H1 (cell line): ENCODE measurements around the gene C12orf76. TPM values are rescaled to one million over a fixed set of nuclear protein-coding genes. Genes with fewer than 3 reads are reported as not detected.
"Not testable (repeated sequence)": the region's sequence is repeated elsewhere in the genome, so short reads cannot be mapped to it uniquely, and the experiment has no call there.

ENCODE experiments used
- CTCF ChIA-PET: fragments of 300-600 bp; sonication (Branson Sonifier 250); formaldehyde crosslinking; loops from one replicate; lab custom pipeline; 2021; ENCODE audit not compliant: partially characterized antibody; lab: Charles Lee
- POLR2A ChIA-PET: fragments of 300-600 bp; sonication (Branson Sonifier 250); formaldehyde crosslinking; loops from one replicate; lab custom pipeline; 2021; ENCODE audit warnings: inconsistent platforms; ENCODE audit not compliant: partially characterized antibody; lab: Charles Lee
- DNase-seq, 2 experiments: peaks; one replicate each; pipeline versions ENCODE4 v3.0.0 to v3.0.0-alpha.2; 2010 to 2022; ENCODE audit warnings: low spot score in 2 of 2, low read depth in 1 of 2, mixed read lengths in 1 of 2
- FAIRE-seq: peaks from 2 replicates; lab custom pipeline; 2011; peaks lifted over from hg19 to GRCh38; lab: Jason Lieb, UNC
- H2AFZ ChIP-seq: 2 replicates; pipeline ENCODE4 v1.8.1; 2012; ENCODE audit warnings: low read length, inconsistent platforms
- H2AK5ac ChIP-seq: 2 replicates; pipeline ENCODE4 v1.6.1; 2013; ENCODE audit warnings: low read depth, low read length
- H2BK120ac ChIP-seq: replicated peaks from 2 replicates; pipeline ENCODE3; 2013; ENCODE audit warnings: low read depth, low read length, inconsistent platforms
- H2BK12ac ChIP-seq: 2 replicates; pipeline ENCODE4 v1.6.1; 2013; ENCODE audit warnings: low read depth, low read length
- H2BK15ac ChIP-seq: 2 replicates; pipeline ENCODE4 v1.6.1; 2013; ENCODE audit warnings: low read length
- H2BK20ac ChIP-seq: 2 replicates; pipeline ENCODE4 v1.6.1; 2013; ENCODE audit warnings: low read length
- H2BK5ac ChIP-seq: 2 replicates; pipeline ENCODE4 v1.6.1; 2013; ENCODE audit warnings: low read depth, low read length
- H3K14ac ChIP-seq: 2 replicates; pipeline ENCODE4 v1.6.1; 2013; ENCODE audit warnings: inconsistent platforms; ENCODE audit not compliant: insufficient read length
- H3K18ac ChIP-seq: 2 replicates; pipeline ENCODE4 v1.6.1; 2013; ENCODE audit warnings: low read length; ENCODE audit errors: extremely low read depth
- H3K23ac ChIP-seq: 2 replicates; pipeline ENCODE4 v1.6.1; 2013; ENCODE audit warnings: inconsistent platforms; ENCODE audit not compliant: insufficient read length
- H3K23me2 ChIP-seq: 2 replicates; pipeline ENCODE4 v1.6.1; 2013; ENCODE audit warnings: low read depth, low read length
- H3K27ac ChIP-seq: 2 replicates; pipeline ENCODE4 v1.6.1; 2011; ENCODE audit warnings: low read depth, low read length, inconsistent platforms
- H3K27me3 ChIP-seq, 4 experiments: replicated peaks in 1 of 4; 1 replicate in 1 of 4; 2 replicates in 3 of 4; pipeline versions ENCODE4 v1.6.1 to v1.8.1; 2011 to 2013; ENCODE audit warnings: low read length in 3 of 4, mild to moderate bottlenecking in 3 of 4, inconsistent platforms in 2 of 4, mixed read lengths in 2 of 4, moderate library complexity in 1 of 4; ENCODE audit not compliant: control insufficient read depth in 3 of 4, insufficient read depth in 3 of 4; ENCODE audit errors: extremely low read depth in 1 of 4
- H3K36me3 ChIP-seq, 4 experiments: 2 replicates each; pipeline versions ENCODE4 v1.6.1 to v1.8.1; 2011 to 2013; ENCODE audit warnings: mild to moderate bottlenecking in 4 of 4, low read length in 3 of 4, moderate library complexity in 2 of 4, control low read depth in 1 of 4, inconsistent platforms in 1 of 4; ENCODE audit not compliant: insufficient read depth in 4 of 4, control insufficient read depth in 2 of 4
- H3K4ac ChIP-seq: replicated peaks from 2 replicates; pipeline ENCODE3; 2013; ENCODE audit warnings: low read length, low read depth, mixed read lengths, inconsistent platforms; ENCODE audit not compliant: insufficient read length
- H3K4me1 ChIP-seq, 4 experiments: replicated peaks in 1 of 4; 1 replicate in 1 of 4; 2 replicates in 3 of 4; pipeline versions ENCODE4 v1.6.1 to v1.8.1; 2011 to 2013; ENCODE audit warnings: low read length in 3 of 4, inconsistent platforms in 2 of 4, mixed read lengths in 1 of 4; ENCODE audit not compliant: insufficient read depth in 4 of 4, control insufficient read depth in 3 of 4
- H3K4me2 ChIP-seq, 2 experiments: 2 replicates each; pipeline versions ENCODE4 v1.6.1 to v1.8.1; 2011 to 2013; ENCODE audit warnings: low read depth in 2 of 2, low read length in 2 of 2, control low read depth in 1 of 2, inconsistent platforms in 1 of 2, mild to moderate bottlenecking in 1 of 2; ENCODE audit not compliant: insufficient read depth in 1 of 2
- H3K4me3 ChIP-seq, 4 experiments: fragments of 200-600, 300-600 bp in 1 of 4; sonication (generic), shearing (Covaris generic), sonication (Bioruptor Twin) in 1 of 4; 2 replicates each; pipeline versions ENCODE4 v1.5.1 to v1.8.1; 2011 to 2016; ENCODE audit warnings: low read length in 4 of 4, low read depth in 3 of 4, control low read depth in 2 of 4, inconsistent platforms in 2 of 4, mild to moderate bottlenecking in 2 of 4, mixed read lengths in 1 of 4, moderate library complexity in 1 of 4; ENCODE audit not compliant: insufficient read depth in 2 of 4; ENCODE audit errors: extremely low read depth in 1 of 4
- H3K56ac ChIP-seq: replicated peaks from 2 replicates; pipeline ENCODE3; 2013; ENCODE audit warnings: low read depth, mild to moderate bottlenecking, mixed read lengths, low read length, inconsistent platforms; ENCODE audit not compliant: insufficient read length
- H3K79me1 ChIP-seq: 2 replicates; pipeline ENCODE4 v1.6.1; 2013; ENCODE audit warnings: low read depth, low read length, control low read depth
- H3K79me2 ChIP-seq, 2 experiments: 2 replicates each; pipeline versions ENCODE4 v1.6.1 to v1.8.1; 2012 to 2013; ENCODE audit warnings: low read length in 2 of 2, mild to moderate bottlenecking in 2 of 2, inconsistent platforms in 1 of 2; ENCODE audit not compliant: insufficient read depth in 2 of 2, control insufficient read depth in 1 of 2
- H3K9ac ChIP-seq, 4 experiments: replicated peaks in 1 of 4; 1 replicate in 1 of 4; 2 replicates in 3 of 4; pipeline versions ENCODE4 v1.6.1 to v1.8.1; 2011 to 2013; ENCODE audit warnings: low read depth in 3 of 4, low read length in 3 of 4, control low read depth in 2 of 4, mild to moderate bottlenecking in 2 of 4, moderate library complexity in 2 of 4, inconsistent platforms in 1 of 4; ENCODE audit errors: extremely low read depth in 1 of 4
- H3K9me3 ChIP-seq, 2 experiments: 2 replicates each; pipeline versions ENCODE4 v1.6.1 to v1.8.1; 2012 to 2013; ENCODE audit warnings: mild to moderate bottlenecking in 2 of 2, moderate library complexity in 2 of 2, control low read depth in 1 of 2, inconsistent platforms in 1 of 2, low read depth in 1 of 2, low read length in 1 of 2, mixed read lengths in 1 of 2; ENCODE audit not compliant: insufficient read depth in 2 of 2
- H4K20me1 ChIP-seq, 2 experiments: replicated peaks in 1 of 2; 2 replicates each; pipeline versions ENCODE3 to v1.8.1; 2011 to 2013; ENCODE audit warnings: inconsistent platforms in 2 of 2, low read length in 2 of 2, mild to moderate bottlenecking in 1 of 2; ENCODE audit not compliant: insufficient read depth in 2 of 2, control insufficient read depth in 1 of 2
- H4K5ac ChIP-seq: 2 replicates; pipeline ENCODE4 v1.6.1; 2013; ENCODE audit warnings: low read length, low read depth, mixed read lengths, inconsistent platforms; ENCODE audit not compliant: insufficient read length
- H4K8ac ChIP-seq: 2 replicates; pipeline ENCODE4 v1.8.0; 2013; ENCODE audit warnings: mild to moderate bottlenecking, moderate library complexity, low read length, inconsistent platforms; ENCODE audit not compliant: insufficient read depth; ENCODE audit errors: extremely low read depth
- H4K91ac ChIP-seq: replicated peaks from 2 replicates; pipeline ENCODE3; 2013; ENCODE audit warnings: low read length, mixed read lengths, inconsistent platforms; ENCODE audit not compliant: insufficient read length
- BACH1 ChIP-seq: IDR thresholded peaks from 2 replicates; pipeline ENCODE4 v1.6.1; 2012; ENCODE audit warnings: low read length, improper control_type of control experiment
- WGBS, 2 experiments: shearing (Covaris generic) in 1 of 2; methylation state at CpG; one replicate each; pipeline versions ENCODE4 v1.1.6 to v1.1.7; 2013 to 2015; ENCODE audit warnings: low lambda C conversion rate in 2 of 2, mixed read lengths in 2 of 2, inconsistent platforms in 1 of 2, low coverage in 1 of 2, missing lambda C conversion rate in 1 of 2; ENCODE audit not compliant: insufficient replicate concordance in 2 of 2, insufficient coverage in 1 of 2, insufficient read length in 1 of 2; ENCODE audit errors: extremely low coverage in 1 of 2, missing lambda C conversion rate in 1 of 2; 5-methylcytosine and 5-hydroxymethylcytosine counted together
- polyA plus RNA-seq, 7 experiments: library from polyadenylated mRNA; depleted of rRNA in 3 of 7; stranded (reverse) in 5 of 7; unstranded in 2 of 7; fragments of >200 nt in 5 of 7; fragments of 200-250 nt in 2 of 7; gene quantifications; 1 replicate in 5 of 7; 2 replicates in 1 of 7; 4 replicates in 1 of 7; pipeline versions ENCODE4 v1.2.1 to v1.2.3, GENCODE V29; 2011 to 2013; ENCODE audit warnings: missing spikeins in 2 of 7, mixed read lengths in 2 of 7
- total RNA-seq: library from RNA; stranded (reverse); fragmentation: NEBNext Ultra II Directional; extraction: Animal tissue kit (Norgen Biotek cat#: 25700); gene quantifications from 2 replicates; pipeline ENCODE4 v1.2.1, GENCODE V29; 2021

The C12orf76 gene
- total and polyA plus RNA-seq, 2 of the 8 experiments (the other 6 are each of a cell fraction or from before 2014, with no cell fraction given) = 14.4 to 18.6 TPM

- H3K23me2 ChIP-seq, H3K4me1 ChIP-seq, H3K23ac ChIP-seq, H2BK12ac ChIP-seq, H2AK5ac ChIP-seq, H2BK5ac ChIP-seq, H2BK20ac ChIP-seq, H3K4me2 ChIP-seq, H3K56ac ChIP-seq, H3K9me3 ChIP-seq, POLR2A ChIA-PET, H3K36me3 ChIP-seq, H3K14ac ChIP-seq, H2BK15ac ChIP-seq, H3K79me2 ChIP-seq, FAIRE-seq, H3K4me3 ChIP-seq, H2AFZ ChIP-seq, H4K5ac ChIP-seq, H4K91ac ChIP-seq, H3K27me3 ChIP-seq, H4K8ac ChIP-seq, H4K20me1 ChIP-seq, H3K18ac ChIP-seq, H3K79me1 ChIP-seq, H3K4ac ChIP-seq, H2BK120ac ChIP-seq, H3K27ac ChIP-seq, H3K9ac ChIP-seq, DNase-seq: not testable (repeated sequence)
- CTCF ChIA-PET = interaction anchor here (0.5 to 2.0 kb wide), 5 partner anchors 11 to 376 kb away, joined by 3 to 5 read pairs (median 3); no protein-coding TSS in a partner anchor
- TF ChIP-seq BACH1 = peak; percentile 37; the same call in 1 of the 2 replicates
- 82% methylated on average over 11 of the region's 11 CpGs; no CpG with 5 or more reads in 1 of the 2 experiments for WGBS, 2 experiments
Measured at GRCh38 chr12:110055375-110056352, 7.3 kb upstream of the C12orf76 start.
